ENCODE data around the gene SLC5A11. TPM values are rescaled to one million over a fixed set of nuclear protein-coding genes. Genes with fewer than 3 reads are reported as not detected.
"Not testable (repeated sequence)": the region's sequence is repeated elsewhere in the genome, so short reads cannot be mapped to it uniquely, and the experiment has no call there.

Gene SLC5A11
- total RNA-seq, 2 donors from 2014 or later, result not detected

DNA sequence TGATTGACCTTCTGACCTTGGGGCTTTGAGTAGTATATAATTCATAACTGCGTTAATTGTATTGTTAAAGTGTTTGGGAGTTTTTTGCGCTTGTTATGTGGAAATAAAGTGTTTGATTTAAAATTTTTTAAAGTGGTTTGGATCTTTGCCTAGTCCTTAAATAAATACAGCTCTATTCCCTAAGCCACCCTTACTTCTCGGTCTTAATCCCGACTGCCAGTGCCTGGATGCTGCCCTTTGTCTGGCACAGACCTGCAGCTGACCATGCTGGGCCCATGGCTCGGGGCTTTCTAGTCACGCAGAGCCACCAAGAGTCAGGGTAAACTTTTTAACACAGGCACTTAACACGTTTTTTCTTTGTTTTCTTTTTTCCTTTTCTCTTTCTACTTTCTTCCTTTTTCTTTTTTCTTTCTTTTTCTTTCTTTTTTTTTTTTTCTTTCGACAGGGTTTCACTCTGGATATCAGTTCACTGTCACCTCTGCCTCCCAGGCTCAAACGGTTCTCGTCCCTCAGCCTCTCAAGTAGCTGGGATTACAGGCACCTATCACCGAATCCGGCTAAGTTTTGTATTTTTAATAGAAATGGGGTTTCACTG lies 19.6 kb upstream of the SLC5A11 start:
- peaks cover 0 to 23% of the 10 kb centered on the region in 2 donors for H3K36me3 Mint-ChIP-seq
- DNase-seq (ENCODE audit: low spot score in 2 of 2) (no peak), ATAC-seq (no peak)
- no peaks in the 10 kb centered on the region for H3K9me3 Mint-ChIP-seq
- peak overlapping the region in 1 of 2 donors; percentile 84 for H3K27ac Mint-ChIP-seq

DNA sequence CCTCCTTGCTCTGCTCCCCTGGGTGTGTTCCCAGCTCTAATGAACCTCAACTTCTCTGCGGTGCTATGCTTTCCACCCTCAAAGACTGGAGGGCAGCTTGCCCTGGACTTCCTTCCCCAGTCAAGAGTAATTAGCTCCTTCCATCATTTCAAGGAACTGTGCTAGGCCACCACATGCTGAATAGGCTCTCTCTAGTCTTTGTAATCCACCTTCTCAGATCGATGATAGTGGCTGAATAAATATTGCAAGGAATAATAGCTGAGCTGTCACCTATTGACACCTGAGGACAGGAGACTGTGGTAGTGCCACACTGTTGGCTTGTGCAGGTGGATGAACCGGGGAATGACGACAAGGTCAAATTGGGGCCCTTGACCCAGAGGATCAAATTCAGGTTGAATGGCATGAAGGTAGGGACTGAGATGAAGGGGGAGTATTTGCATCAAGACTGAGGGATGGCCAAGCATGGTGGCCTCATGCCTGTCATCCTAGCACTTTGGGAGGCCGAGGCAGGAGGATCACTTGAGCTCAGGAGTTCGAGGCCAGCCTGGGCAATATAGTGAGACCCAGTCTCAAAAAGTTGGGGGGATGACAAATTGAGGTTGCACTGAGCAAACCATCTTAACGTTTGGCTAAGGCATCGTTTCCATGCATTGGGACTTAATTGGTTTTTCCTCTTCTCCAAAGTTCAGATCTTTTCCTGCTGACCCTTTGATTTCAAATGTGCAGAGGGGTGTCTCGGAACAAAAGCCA lies 18.8 kb upstream of the SLC5A11 start:
- ATAC-seq (no peak), DNase-seq (ENCODE audit: low spot score in 2 of 2) (no peak)
- Mint-ChIP-seq H3K36me3 (peaks cover 0 to 23% of the 10 kb centered on the region in 2 donors), H3K9me3 (no peaks in the 10 kb centered on the region), H3K27ac (peak overlapping the region in 1 of 2 donors; percentile 84)

DNA sequence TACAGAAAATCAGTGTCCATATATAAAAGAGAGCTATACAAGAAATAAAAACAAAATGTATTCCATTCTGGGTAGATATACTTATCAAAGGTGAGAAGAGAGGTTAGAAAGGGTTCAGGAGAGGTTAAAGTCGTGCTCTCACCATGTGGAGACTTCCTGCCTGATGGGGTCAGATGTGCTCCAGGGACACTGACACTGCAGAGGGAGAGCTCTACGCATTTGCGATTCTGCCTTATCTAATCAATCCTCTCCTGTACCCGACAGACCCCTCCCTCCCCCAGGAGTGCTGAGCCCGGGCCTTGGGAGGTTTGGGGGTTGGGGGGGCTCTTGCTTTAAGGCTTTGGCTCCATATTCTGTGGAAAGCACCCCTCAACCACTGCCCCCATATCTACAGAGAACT lies 16.6 kb upstream of the SLC5A11 start:
- peak overlapping the region in 1 of 2 donors; percentile 73 for H3K27ac Mint-ChIP-seq
- peaks cover 0 to 12% of the 10 kb centered on the region in 2 donors for H3K36me3 Mint-ChIP-seq
- no peaks in the 10 kb centered on the region for H3K9me3 Mint-ChIP-seq
- peak in 1 of 2 donors; percentile 30 for DNase-seq (ENCODE audit: low spot score in 2 of 2)
- ATAC-seq, result no peak

DNA sequence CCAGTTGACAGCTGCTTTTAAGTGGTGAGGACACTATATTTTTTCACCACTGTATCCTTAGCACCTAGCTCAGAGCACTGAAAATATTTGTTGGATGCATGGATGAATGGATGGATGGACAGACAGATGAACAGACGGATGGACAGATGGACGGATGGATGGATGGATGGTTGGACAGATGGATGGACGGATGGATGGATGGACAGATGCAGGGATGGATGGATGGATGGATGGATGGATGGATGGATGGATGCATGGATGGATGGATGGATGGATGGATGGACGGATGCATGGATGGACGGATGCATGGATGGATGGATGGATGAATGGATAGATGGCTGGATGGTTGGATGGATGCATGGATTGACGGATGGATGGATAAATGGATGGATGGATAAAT lies 12.4 kb upstream of the SLC5A11 start:
- DNase-seq (ENCODE audit: low spot score in 2 of 2) (no peak), ATAC-seq (no peak)
- H3K27ac Mint-ChIP-seq, result no peak overlapping the region
- H3K36me3 Mint-ChIP-seq, result no peaks in the 10 kb centered on the region
- H3K9me3 Mint-ChIP-seq, result no peaks in the 10 kb centered on the region

DNA sequence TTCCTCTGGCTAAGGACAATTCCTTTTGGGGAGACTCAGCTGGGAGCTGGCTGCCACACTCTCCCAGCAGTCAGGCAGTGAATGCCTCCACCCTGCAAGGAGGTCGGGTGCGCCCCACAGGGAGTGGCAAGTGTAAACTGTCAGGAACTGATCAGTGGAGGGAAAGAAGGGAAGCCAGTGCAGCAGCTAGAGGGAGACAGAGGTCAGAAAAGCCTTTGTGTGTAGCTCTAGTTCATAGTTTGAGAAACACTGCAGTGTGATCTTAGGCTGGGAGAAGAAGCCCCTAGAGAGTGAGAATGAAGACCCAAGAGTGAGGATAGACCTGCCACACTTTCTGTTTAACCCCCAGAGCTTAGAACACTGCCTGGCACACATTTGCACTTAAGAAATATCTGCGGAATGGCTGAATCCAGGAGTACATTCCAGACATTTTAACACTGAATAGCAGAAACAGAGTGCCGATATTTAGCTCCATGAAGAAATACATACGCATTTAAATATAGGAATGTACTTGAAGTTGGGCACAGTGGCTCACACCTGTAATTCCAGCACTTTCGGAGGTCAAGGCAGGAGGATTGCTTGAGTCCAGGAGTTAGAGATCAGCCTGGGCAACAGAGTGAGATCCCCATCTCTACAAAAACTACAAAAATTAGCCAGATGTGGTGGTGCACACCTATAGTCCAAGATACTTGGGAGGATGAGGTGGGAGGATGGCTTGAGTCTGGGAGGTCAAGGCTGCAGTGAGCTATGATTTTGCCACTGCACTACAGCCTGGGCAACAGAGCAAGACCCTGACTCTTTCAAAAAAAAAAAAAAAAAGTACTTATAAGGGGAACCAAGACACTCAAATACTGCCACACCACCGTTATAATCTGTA lies 11.1 kb upstream of the SLC5A11 start:
- ATAC-seq (peak; percentile 22 to 54), DNase-seq (ENCODE audit: low spot score in 2 of 2) (no peak)
- Mint-ChIP-seq H3K9me3 (no peaks in the 10 kb centered on the region), H3K27ac (no peak overlapping the region), H3K36me3 (no peaks in the 10 kb centered on the region)

DNA sequence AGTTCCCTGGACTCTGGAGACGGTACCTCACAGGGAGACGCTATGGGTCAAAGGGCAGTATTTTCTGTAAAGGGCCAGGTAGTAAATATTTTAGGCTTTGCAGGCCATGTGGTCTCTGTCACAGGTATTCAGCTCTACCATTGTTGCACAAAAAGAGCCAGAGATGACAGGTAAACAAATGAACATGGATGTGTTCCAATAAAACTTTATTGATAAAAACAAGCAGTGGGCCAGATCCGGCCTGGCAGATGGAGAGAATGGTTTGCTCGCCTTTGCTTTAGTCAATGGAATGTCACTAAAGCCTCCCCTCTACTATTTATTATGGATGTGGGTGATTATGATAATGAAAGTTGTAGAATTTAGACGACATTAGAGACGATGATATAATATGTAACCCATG lies 8.9 kb upstream of the SLC5A11 start:
- Mint-ChIP-seq H3K27ac (no peak overlapping the region), H3K36me3 (no peaks in the 10 kb centered on the region)

DNA sequence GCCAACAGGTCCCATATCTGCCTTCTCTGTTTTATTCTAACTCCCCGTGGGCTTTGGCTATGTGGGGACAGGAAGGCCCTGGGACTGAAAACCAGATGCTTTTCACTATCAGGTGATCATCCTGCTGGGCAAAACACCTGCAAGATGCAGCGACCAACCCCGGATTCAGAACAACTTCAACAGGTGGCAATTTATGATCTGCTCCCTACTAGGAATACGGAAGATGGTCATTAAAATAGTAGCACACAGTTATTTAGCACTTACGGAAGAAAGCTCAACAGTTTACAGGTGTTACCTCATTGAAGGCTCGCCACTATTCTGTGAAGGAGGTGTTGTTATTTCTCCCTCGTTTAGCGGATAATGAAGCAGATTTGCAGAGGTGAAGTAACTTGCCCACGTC lies 7.8 kb upstream of the SLC5A11 start:
- no peak for ATAC-seq
- no peaks in the 10 kb centered on the region for H3K9me3 Mint-ChIP-seq
- no peak for DNase-seq (ENCODE audit: low spot score in 2 of 2)
- no peak overlapping the region for H3K27ac Mint-ChIP-seq
- H3K36me3 Mint-ChIP-seq, result no peaks in the 10 kb centered on the region

More for the DNA sequence above, 8.9 kb upstream of the SLC5A11 start:
- no peak for ATAC-seq
- no peaks in the 10 kb centered on the region for H3K9me3 Mint-ChIP-seq
- DNase-seq (ENCODE audit: low spot score in 2 of 2), result no peak

DNA sequence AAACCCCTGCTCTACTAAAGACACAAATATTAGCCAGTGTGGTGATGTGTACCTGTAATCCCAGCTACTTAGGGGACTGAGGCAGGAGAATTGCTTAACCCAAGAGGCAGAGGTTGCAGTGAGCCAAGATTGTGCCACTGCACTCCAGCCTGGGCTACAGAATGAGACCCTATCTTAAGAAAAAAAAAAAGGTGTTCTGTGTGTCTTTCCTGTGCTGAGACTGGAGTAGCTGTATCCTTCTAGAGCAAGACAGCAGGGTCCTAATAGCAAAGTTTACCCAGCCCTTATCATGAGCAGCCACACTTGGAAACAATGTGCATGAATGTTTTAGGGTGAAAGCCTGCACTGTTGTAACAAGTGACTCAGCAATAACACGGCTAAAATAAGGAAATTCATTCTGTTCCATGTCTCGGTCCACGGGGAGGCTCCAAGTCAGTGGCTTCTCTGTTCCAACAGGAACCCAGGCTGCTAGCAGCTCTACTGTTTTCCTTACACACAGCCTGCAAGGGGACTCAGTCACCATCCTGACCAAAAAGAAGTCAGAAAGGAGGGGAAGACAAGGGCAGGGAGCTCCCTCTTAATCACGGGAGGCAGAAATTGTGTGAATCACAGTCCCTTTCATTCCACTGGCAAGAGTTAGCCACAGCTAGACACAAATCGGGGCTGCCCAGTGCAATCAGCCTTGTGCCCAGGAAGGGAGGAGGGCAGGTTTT lies 7.1 kb upstream of the SLC5A11 start:
- no peaks in the 10 kb centered on the region for H3K9me3 Mint-ChIP-seq
- no peaks in the 10 kb centered on the region for H3K36me3 Mint-ChIP-seq
- H3K27ac Mint-ChIP-seq, result peak overlapping the region in 1 of 2 donors; percentile 48
- ATAC-seq (no peak), DNase-seq (ENCODE audit: low spot score in 2 of 2) (no peak)

DNA sequence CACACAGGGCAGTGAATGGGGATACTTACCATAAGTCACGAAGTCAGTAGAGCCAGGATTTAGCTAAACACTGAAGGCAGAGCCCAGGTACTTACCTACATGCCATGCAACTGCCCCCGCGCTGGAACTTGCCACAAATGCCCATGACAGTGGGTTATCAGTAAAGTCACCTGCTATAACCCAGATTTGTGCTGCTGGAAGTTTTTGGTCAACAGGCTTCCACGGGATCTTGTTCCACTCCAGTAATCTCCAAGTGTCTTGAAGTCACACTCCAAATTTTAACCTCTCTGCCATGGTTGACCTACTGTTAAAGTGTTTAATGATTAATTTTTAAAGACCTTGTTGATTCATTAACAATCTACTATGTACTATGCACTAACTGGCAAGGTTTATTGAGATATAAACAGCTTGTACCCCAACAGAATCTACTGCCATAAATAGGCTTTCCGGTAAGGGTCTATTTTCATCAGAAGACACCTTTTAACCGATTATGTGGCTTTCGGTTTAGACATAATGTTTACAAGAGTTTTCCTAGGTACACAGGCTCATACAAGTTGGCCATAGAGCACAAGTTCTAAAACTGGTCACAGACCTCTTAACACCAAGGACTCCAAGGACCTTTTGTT lies 6.3 kb upstream of the SLC5A11 start:
- H3K36me3 Mint-ChIP-seq, result no peaks in the 10 kb centered on the region
- H3K27ac Mint-ChIP-seq, result no peak overlapping the region
- H3K9me3 Mint-ChIP-seq, result no peaks in the 10 kb centered on the region
- ATAC-seq, result no peak
- no peak for DNase-seq (ENCODE audit: low spot score in 2 of 2)

DNA sequence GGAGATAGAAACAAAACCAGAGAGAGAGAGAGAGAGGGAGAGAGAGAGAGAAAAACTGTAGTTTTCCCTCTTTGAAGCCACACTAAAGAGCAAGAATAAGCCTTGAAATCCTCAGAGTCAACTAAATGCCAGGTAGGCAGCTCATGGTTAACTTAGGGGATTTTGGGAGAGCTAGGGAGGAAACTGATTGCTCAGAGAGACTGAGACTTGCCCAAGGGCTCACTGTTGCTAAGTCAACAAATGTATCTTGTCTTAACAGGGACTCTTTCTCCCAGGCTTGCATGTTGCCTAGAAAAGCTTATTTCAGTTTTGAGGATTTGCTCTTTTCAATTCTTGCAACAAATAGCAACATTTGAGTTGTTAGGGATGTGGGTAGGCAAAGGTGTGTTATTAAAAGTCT lies 4.5 kb upstream of the SLC5A11 start:
- Mint-ChIP-seq H3K27ac (no peak overlapping the region), H3K36me3 (no peaks in the 10 kb centered on the region), H3K9me3 (no peaks in the 10 kb centered on the region)
- no peak for DNase-seq (ENCODE audit: low spot score in 2 of 2)
- no peak for ATAC-seq

DNA sequence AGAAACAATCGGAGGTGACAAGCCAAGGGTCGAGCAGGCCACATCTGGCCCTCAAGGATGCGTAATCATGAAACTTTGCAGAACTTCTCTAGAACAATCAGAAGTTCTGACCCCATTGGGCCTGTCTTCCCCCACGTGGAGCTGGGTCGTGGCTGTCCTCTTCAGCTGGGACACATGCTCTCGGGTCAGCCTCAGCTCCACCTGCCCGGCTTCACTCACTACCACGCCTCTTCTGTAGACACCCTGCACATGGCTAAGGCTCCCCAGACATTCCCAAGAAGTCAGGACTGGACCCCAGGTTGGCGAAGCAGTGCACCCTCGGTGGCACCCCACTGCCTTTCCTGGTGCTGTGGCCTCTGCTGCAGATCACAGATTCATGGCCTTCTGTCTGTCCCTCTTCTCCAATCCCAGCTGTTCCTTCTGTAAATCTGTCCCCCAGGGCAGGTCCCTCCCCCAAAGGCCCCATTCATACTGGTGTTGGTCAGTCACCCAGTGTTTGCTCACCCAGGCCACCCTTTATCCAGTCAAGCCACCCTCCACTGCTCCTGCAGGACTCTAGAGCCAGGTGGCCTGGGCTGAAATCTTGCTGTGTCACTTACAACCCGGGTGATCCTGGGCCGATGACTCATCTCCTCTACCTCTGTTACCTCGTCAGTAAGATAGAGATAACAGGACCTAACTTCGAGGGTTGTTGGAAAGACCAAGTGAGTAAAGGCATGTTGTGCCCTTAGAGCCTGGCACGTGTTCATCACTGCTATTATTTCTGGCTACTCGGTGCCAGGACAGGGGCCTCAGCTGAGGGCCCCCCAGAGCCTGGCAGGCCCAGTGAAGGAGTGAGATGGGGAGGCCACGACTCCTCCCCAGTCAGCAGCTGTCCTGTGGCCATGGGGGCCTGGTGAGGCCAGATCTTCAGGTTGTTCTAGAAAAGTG lies 1.4 kb upstream of the SLC5A11 start:
- Mint-ChIP-seq H3K36me3 (no peaks in the 10 kb centered on the region), H3K9me3 (no peaks in the 10 kb centered on the region), H3K27ac (peak overlapping the region in 1 of 2 donors; percentile 15)
- ATAC-seq, result peak in 1 of 2 donors; percentile 61
- DNase-seq (ENCODE audit: low spot score in 2 of 2), result no peak

DNA sequence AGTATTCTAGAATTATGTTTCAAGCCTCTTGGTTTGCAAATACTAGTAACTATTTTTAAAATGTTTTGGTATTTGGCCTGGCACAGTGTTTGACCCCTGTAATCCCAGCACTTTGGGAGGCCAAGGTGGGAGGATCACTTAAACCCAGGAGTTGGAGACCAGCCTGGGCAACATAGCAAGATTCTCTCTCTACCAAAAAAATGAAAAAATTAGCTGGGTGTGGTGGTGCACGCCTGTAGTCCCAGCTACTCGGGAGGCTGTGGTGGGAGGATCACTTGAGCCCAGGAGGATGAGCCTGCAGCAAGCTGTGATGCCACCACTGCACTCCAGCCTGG lies 765 bp upstream of the SLC5A11 start:
- H3K27ac Mint-ChIP-seq, result peak overlapping the region in 1 of 2 donors; percentile 15
- not testable (repeated sequence) for H3K36me3 Mint-ChIP-seq; ATAC-seq; H3K9me3 Mint-ChIP-seq; DNase-seq (ENCODE audit: low spot score in 2 of 2)

DNA sequence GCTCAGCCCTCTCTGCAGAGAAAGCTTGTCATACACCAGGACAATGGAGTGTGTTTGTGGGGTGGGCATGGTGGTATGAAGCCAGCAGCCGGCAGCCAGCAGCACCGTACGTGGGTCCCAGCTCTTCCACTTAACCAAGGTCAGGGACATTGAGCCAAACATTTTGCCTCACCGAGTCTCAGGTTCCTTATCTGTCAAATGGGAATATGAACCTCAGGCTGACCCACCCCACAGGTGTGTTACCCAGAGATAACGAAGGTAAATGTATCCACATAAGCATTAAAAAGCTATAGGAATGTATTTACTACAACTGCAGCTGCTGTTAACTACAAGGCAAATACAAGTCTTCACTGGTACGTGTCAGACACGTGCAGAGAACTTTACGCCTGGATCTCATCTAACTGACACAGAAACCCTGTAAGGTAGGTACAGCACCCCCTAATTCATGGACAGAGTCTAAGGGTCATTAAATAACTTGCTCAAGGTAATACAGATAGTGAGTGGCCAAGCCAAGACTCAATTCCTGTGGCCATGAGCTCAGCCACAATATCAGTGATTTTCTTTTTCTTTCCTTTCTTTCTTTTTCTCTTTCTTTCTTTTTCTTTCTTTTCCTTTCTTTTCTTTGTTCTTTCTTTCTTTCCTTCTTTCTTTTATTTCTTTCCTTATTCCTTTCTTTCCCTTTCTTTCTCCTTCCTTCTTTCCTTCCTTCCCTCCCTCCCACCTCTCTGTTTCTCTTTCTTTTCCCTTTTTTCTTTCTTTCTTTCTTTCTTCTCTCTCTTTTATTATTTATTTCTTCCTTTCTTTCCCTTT lies 990 bp downstream of the SLC5A11 start:
- no peaks in the 10 kb centered on the region for H3K36me3 Mint-ChIP-seq
- H3K27ac Mint-ChIP-seq, result no peak overlapping the region
- ATAC-seq, result no peak
- no peaks in the 10 kb centered on the region for H3K9me3 Mint-ChIP-seq
- no peak for DNase-seq (ENCODE audit: low spot score in 2 of 2)

DNA sequence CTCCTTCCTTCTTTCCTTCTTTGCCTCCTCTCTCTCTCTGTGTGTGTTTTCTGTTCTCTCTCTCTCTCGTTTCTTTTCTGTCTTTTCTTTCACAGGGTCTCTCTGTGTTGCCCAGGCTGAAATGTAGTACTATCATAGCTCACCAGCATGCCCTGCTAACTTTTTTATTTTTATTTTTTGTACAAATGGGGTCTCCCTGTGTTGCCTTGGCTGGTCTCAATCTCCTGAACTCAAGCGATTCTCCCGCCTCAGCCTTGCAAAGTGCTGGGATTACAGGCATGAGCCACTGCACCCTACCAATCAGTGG lies 1.5 kb downstream of the SLC5A11 start:
- Mint-ChIP-seq H3K9me3 (no peaks in the 10 kb centered on the region), H3K27ac (no peak overlapping the region), H3K36me3 (no peaks in the 10 kb centered on the region)
- DNase-seq (ENCODE audit: low spot score in 2 of 2) (no peak), ATAC-seq (no peak)

DNA sequence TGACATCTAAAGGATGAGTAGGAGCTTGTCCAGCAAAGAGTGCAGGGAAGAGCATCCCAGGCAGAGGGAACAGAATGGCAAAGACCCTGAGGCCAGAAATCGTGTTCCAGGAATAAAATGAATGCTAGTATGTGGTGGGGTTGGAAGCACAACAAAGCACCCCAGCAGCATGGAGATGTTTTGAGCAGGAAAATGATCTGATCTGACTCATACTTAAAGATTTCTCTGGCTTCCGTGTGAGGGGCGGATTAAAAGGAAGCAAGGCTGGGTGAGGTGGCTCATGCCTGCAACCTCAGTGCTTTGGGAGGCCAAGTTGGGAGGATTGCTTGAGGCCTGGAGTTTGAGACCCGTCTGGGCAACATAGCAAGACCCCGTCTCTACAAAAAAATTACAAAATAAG lies 2.3 kb downstream of the SLC5A11 start:
- ATAC-seq, result no peak
- Mint-ChIP-seq H3K9me3 (no peaks in the 10 kb centered on the region), H3K36me3 (no peaks in the 10 kb centered on the region), H3K27ac (no peak overlapping the region)
- no peak for DNase-seq (ENCODE audit: low spot score in 2 of 2)

All from activated naive CD4-positive, alpha-beta T cell treated with anti-CD3 and anti-CD28 coated beads, Interleukin-2, amount 50 U/mL, for 72 hours (primary cell).